ENCODE measurements around the gene PRAMEF13.
"Not testable (repeated sequence)": the region's sequence is repeated elsewhere in the genome, so short reads cannot be mapped to it uniquely, and the experiment has no call there.

DNA sequence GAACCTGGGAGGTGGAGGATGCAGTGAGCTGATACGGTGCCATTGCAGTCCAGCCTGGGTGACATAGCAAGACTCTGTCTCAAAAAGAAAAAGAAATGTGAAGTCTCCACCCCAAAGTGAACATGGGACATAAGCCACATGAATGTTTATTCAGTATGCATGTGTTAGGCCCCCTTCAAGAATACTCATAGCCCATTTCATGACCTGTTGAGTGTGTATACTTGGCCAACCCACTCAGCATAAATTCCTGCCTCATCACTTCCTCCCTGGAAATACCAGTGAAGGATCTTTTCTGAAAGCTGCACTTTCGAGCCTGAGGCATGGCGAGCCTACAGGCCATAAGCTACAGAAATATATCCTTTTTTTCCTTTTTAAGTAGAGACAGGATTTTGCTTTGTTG lies 18.0 kb upstream of the PRAMEF13 start:
- TF ChIP-seq POLR2AphosphoS5 (IDR thresholded peaks at IDR 0.05; ENCODE audit: low read depth); EZH2 (IDR thresholded peaks at IDR 0.05; ENCODE audit: low read depth, unreplicated experiment); EZH2phosphoT487 (IDR thresholded peaks at IDR 0.05; ENCODE audit: unreplicated experiment): not testable (repeated sequence)
- TF ChIP-seq, protein P1, sequence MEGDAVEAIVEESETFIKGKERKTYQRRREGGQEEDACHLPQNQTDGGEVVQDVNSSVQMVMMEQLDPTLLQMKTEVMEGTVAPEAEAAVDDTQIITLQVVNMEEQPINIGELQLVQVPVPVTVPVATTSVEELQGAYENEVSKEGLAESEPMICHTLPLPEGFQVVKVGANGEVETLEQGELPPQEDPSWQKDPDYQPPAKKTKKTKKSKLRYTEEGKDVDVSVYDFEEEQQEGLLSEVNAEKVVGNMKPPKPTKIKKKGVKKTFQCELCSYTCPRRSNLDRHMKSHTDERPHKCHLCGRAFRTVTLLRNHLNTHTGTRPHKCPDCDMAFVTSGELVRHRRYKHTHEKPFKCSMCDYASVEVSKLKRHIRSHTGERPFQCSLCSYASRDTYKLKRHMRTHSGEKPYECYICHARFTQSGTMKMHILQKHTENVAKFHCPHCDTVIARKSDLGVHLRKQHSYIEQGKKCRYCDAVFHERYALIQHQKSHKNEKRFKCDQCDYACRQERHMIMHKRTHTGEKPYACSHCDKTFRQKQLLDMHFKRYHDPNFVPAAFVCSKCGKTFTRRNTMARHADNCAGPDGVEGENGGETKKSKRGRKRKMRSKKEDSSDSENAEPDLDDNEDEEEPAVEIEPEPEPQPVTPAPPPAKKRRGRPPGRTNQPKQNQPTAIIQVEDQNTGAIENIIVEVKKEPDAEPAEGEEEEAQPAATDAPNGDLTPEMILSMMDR (conservative IDR thresholded peaks at IDR 0.05; ENCODE audit: low read depth in 2 of 2): not testable (repeated sequence)
- TF ChIP-seq, protein P2, sequence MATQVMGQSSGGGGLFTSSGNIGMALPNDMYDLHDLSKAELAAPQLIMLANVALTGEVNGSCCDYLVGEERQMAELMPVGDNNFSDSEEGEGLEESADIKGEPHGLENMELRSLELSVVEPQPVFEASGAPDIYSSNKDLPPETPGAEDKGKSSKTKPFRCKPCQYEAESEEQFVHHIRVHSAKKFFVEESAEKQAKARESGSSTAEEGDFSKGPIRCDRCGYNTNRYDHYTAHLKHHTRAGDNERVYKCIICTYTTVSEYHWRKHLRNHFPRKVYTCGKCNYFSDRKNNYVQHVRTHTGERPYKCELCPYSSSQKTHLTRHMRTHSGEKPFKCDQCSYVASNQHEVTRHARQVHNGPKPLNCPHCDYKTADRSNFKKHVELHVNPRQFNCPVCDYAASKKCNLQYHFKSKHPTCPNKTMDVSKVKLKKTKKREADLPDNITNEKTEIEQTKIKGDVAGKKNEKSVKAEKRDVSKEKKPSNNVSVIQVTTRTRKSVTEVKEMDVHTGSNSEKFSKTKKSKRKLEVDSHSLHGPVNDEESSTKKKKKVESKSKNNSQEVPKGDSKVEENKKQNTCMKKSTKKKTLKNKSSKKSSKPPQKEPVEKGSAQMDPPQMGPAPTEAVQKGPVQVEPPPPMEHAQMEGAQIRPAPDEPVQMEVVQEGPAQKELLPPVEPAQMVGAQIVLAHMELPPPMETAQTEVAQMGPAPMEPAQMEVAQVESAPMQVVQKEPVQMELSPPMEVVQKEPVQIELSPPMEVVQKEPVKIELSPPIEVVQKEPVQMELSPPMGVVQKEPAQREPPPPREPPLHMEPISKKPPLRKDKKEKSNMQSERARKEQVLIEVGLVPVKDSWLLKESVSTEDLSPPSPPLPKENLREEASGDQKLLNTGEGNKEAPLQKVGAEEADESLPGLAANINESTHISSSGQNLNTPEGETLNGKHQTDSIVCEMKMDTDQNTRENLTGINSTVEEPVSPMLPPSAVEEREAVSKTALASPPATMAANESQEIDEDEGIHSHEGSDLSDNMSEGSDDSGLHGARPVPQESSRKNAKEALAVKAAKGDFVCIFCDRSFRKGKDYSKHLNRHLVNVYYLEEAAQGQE (IDR thresholded peaks at IDR 0.05; ENCODE audit: unreplicated experiment): not testable (repeated sequence)
